WERI-Rb-1 (cell line): ENCODE data around the gene SLC25A13.

Experiments
- DNase-seq: peaks from one replicate; pipeline ENCODE4 v3.0.0-alpha.2; 2020
- H3K27ac ChIP-seq: fragments of 250-450 bp; sonication (Bioruptor Pico); 2 replicates; pipeline ENCODE4 v1.5.1; 2020; ENCODE audit warnings: mild to moderate bottlenecking, moderate library complexity
- H3K27me3 ChIP-seq: fragments of 250-450 bp; sonication (Bioruptor Pico); 2 replicates; pipeline ENCODE4 v1.5.1; 2021; ENCODE audit warnings: mild to moderate bottlenecking, low read depth, moderate library complexity; ENCODE audit not compliant: insufficient read depth, severe bottlenecking
- H3K36me3 ChIP-seq: fragments of 250-450 bp; sonication (Bioruptor Pico); 2 replicates; pipeline ENCODE4 v1.5.1; 2020; ENCODE audit warnings: mild to moderate bottlenecking, moderate library complexity
- H3K4me3 ChIP-seq: 2 replicates; pipeline ENCODE4 v1.5.1; 2011; ENCODE audit warnings: low read depth, mild to moderate bottlenecking, control low read depth, low read length
- H3K9me3 ChIP-seq: fragments of 250-450 bp; sonication (Bioruptor Pico); 2 replicates; pipeline ENCODE4 v1.5.1; 2021; ENCODE audit warnings: mild to moderate bottlenecking, moderate library complexity; ENCODE audit not compliant: severe bottlenecking
- TF ChIP-seq, protein P1 (sequence below): IDR thresholded peaks from 2 replicates; pipeline ENCODE4 v1.5.1; 2011; ENCODE audit warnings: low read depth, mild to moderate bottlenecking, control low read depth, inconsistent platforms, low read length

SLC25A13 gene

DNA sequence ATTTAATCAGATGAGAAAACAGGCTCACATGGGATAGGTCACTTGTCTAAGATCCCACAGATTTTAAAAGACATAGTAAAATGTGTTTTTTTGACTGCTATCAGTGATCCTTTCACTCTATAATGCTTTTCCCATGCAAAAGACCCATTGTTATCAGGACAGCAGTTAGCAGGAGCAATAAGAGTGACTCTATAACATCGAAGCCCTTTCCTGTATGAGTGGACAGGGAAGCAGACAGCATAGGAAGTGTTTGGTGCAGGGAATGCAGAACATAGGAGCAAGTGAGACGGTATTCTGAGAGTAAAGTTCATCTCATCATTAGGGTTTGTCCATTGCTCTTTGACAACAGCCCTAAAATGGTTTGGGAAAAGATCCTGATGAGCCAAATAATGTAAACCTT is 68.5 kb downstream of the SLC25A13 start:
- H3K27me3 ChIP-seq = no peaks in the 10 kb centered on the region
- DNase-seq = no peak
- no peak overlapping the region for H3K27ac ChIP-seq
- H3K4me3 ChIP-seq = no peak overlapping the region
- TF ChIP-seq, protein P1, sequence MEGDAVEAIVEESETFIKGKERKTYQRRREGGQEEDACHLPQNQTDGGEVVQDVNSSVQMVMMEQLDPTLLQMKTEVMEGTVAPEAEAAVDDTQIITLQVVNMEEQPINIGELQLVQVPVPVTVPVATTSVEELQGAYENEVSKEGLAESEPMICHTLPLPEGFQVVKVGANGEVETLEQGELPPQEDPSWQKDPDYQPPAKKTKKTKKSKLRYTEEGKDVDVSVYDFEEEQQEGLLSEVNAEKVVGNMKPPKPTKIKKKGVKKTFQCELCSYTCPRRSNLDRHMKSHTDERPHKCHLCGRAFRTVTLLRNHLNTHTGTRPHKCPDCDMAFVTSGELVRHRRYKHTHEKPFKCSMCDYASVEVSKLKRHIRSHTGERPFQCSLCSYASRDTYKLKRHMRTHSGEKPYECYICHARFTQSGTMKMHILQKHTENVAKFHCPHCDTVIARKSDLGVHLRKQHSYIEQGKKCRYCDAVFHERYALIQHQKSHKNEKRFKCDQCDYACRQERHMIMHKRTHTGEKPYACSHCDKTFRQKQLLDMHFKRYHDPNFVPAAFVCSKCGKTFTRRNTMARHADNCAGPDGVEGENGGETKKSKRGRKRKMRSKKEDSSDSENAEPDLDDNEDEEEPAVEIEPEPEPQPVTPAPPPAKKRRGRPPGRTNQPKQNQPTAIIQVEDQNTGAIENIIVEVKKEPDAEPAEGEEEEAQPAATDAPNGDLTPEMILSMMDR = no peak
- H3K9me3 ChIP-seq = no peaks in the 10 kb centered on the region
- H3K36me3 ChIP-seq = no peaks in the 10 kb centered on the region

DNA sequence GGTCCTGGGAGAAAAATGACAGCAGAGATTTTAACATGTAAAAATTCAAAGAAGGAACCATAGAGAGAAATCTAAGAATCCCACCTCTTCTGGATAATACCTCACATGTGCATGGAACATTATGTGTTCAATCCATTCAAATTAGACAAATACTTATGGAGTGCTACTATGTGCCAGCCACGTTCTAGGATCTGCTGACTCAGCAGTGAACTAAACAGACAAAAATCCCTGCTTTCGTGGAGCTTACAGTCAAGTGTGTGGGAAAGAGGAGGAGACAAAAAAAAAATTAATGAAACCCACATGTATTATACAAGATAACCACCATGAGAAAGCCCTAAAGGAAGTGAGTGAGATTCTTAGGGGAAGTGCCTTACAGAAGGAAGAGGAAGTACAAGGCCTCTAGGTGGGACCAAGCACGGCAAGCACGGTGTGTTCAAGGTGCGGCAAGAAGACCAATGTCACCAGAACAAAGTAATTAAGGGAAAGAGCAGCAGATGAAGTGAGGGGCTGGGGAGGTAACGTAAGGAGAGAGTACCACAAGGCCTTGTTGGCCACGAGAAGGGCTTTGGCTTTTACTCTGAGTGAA is 71.0 kb downstream of the SLC25A13 start:
- Histone ChIP-seq H3K36me3 (no peaks in the 10 kb centered on the region), H3K4me3 (no peak overlapping the region), H3K9me3 (no peaks in the 10 kb centered on the region), H3K27me3 (no peaks in the 10 kb centered on the region), H3K27ac (no peak overlapping the region)
- no peak for DNase-seq
- TF ChIP-seq, protein P1 = no peak

DNA sequence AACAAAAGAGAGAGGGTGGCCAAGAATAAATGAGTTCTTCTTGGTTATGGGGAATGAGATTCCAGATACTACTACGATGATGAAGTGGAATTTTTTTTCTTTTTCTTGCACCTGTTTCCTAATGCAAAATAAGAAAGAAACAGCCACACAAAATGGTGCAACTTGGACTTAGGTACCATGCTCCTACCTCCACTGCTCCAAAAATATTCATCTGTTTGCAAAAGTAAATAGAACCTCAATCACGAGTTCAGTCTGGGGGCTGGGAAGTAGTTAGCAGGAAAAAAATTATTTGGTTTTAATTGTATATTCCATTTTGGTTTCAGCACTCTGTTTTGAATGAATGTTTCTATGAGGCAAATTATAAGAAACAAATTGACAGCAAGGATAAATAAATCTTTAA is 73.5 kb downstream of the SLC25A13 start:
- Histone ChIP-seq H3K4me3 (no peak overlapping the region), H3K27ac (no peak overlapping the region), H3K9me3 (no peaks in the 10 kb centered on the region), H3K27me3 (no peaks in the 10 kb centered on the region), H3K36me3 (no peaks in the 10 kb centered on the region)
- no peak for DNase-seq
- TF ChIP-seq, protein P1 = no peak

DNA sequence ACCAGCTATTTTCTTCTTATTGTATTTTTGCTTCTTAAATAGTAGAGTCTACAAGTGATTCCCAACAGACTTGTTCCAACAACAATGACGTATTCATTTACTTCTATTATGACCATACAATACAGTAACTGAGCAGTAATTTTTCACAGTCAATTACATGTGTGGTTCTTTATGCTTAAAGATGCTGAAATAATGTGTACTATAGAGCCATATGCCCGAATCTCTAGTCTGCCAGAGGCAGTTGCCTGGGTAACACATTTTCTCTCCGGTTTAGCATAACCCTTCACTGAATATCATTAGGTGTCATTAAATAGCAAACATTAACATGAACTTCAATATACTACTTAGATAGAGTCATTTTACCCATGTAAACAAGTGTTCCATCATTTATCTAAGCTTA is 75.0 kb downstream of the SLC25A13 start:
- TF ChIP-seq, protein P1 = no peak
- Histone ChIP-seq H3K36me3 (no peaks in the 10 kb centered on the region), H3K4me3 (no peak overlapping the region), H3K27ac (no peak overlapping the region), H3K27me3 (no peaks in the 10 kb centered on the region), H3K9me3 (no peaks in the 10 kb centered on the region)
- DNase-seq = no peak

DNA sequence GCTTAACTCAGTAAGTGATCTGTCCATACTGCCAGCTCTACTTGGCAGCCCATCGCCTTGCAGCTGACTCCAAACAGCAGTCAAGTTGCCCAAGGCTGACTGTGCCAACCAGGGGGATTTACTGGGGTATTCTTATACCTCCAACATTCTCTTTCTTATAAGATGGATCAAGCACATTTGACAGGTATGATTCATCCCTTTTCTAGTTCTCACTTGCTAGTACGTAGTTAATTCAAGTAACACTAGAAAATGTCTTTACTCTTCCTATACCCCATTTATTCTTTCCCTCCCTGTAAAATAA is 77.0 kb downstream of the SLC25A13 start:
- DNase-seq = no peak
- Histone ChIP-seq H3K27ac (no peak overlapping the region), H3K4me3 (no peak overlapping the region), H3K9me3 (no peaks in the 10 kb centered on the region), H3K27me3 (no peaks in the 10 kb centered on the region), H3K36me3 (no peaks in the 10 kb centered on the region)
- TF ChIP-seq, protein P1 = no peak

DNA sequence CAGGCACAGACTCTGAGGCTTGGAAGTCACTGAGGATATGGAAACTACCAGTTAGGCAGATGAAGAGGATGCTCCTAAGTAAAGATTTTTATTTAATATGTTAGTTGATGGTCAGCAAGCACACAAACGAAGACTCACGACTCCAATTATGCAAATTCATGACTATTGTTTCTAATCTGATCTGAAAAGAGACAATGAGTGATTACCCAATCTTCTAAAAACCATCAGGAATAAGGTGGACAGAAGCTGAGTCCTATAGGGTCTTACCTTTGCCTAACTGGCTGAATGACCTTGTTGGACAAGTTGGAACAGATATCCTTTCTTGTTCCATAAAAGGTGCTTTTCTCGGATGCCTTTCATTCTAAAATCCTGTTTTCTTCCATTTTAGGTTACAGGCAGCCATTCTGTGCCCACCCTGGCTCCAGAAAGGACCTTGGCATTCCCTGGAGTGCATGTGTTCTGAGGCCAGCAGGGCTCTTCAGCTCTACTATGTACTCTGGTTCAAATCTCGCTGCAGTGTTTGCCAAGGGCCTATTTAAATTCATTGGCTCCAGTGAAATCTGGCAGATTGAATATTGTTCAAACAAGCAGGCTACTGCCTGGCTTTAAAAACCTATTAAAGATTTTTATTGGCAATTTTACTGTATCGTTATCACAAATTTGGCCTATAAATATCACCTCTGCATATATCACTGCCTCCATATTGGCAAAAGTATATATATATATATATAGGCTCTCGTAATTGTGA is 77.5 kb downstream of the SLC25A13 start:
- H3K27ac ChIP-seq = no peak overlapping the region
- TF ChIP-seq, protein P1 = no peak
- H3K4me3 ChIP-seq = no peak overlapping the region
- H3K36me3 ChIP-seq = no peaks in the 10 kb centered on the region
- DNase-seq = no peak
- H3K9me3 ChIP-seq = no peaks in the 10 kb centered on the region
- no peaks in the 10 kb centered on the region for H3K27me3 ChIP-seq
